Endothelial cell of umbilical vein (primary cell): ENCODE data around the gene CDK15. TPM values are rescaled to one million over a fixed set of nuclear protein-coding genes. Genes with fewer than 3 reads are reported as not detected.

Experiments used
- BruUV-seq: library from RNA; stranded (reverse); fragments of 400-500 nt; replicated peaks from 2 replicates; lab custom pipeline; 2021; lab: Mats Ljungman, UMichigan
- CTCF ChIA-PET: fragments of 300-600, 350-600 bp; sonication (Branson Sonifier 250); formaldehyde crosslinking; loops from one replicate; lab custom pipeline; 2021; ENCODE audit warnings: antibody characterized with exemption, inconsistent platforms; lab: Charles Lee
- POLR2A ChIA-PET: fragments of 300-600, 350-600 bp; sonication (Branson Sonifier 250); formaldehyde crosslinking; loops from one replicate; lab custom pipeline; 2021; ENCODE audit warnings: antibody characterized with exemption, inconsistent platforms; lab: Charles Lee
- DNase-seq: peaks from one replicate; pipeline ENCODE4 v3.0.0-alpha.2; 2011; ENCODE audit warnings: low read depth, low spot score
- FAIRE-seq: peaks from 2 replicates; lab custom pipeline; 2011; peaks lifted over from hg19 to GRCh38; lab: Jason Lieb, UNC
- H2AFZ ChIP-seq: 2 replicates; pipeline ENCODE4 v1.6.0; 2012; ENCODE audit warnings: low read depth, low read length, control low read depth, inconsistent platforms
- H3K27ac ChIP-seq: 2 replicates; pipeline ENCODE4 v1.5.1; 2011; ENCODE audit warnings: low read depth, mild to moderate bottlenecking, control low read depth, low read length, moderate library complexity; ENCODE audit not compliant: insufficient read depth
- H3K27me3 ChIP-seq, 2 experiments: 2 replicates each; pipeline versions ENCODE4 v1.6.0 to v1.6.1; 2011; ENCODE audit warnings: low read length in 2 of 2, mixed read lengths in 1 of 2; ENCODE audit not compliant: control insufficient read depth in 2 of 2, insufficient read depth in 2 of 2
- H3K36me3 ChIP-seq, 2 experiments: 2 replicates in 1 of 2; 3 replicates in 1 of 2; pipeline ENCODE4 v1.5.1; 2011; ENCODE audit warnings: low read length in 2 of 2, mild to moderate bottlenecking in 1 of 2, moderate library complexity in 1 of 2; ENCODE audit not compliant: control insufficient read depth in 2 of 2, insufficient read depth in 2 of 2; ENCODE audit errors: extremely low read depth in 1 of 2
- H3K4me1 ChIP-seq: 3 replicates; pipeline ENCODE4 v1.5.1; 2011; ENCODE audit warnings: mild to moderate bottlenecking, low read length; ENCODE audit not compliant: control insufficient read depth, insufficient read depth; ENCODE audit errors: extremely low read depth
- H3K4me2 ChIP-seq: 2 replicates; pipeline ENCODE4 v1.6.1; 2011; ENCODE audit warnings: low read length, control low read depth, mixed read lengths; ENCODE audit not compliant: insufficient read depth
- H3K4me3 ChIP-seq, 3 experiments: fragments of 200-600 bp in 1 of 3; sonication (generic), shearing (Covaris generic) in 1 of 3; replicated peaks in 1 of 3; 2 replicates each; pipeline ENCODE4 v1.5.1; 2011 to 2016; ENCODE audit warnings: control low read depth in 3 of 3, low read length in 3 of 3, mild to moderate bottlenecking in 2 of 3, inconsistent platforms in 1 of 3, low read depth in 1 of 3, moderate library complexity in 1 of 3; ENCODE audit not compliant: insufficient read depth in 1 of 3
- H3K79me2 ChIP-seq: 2 replicates; pipeline ENCODE4 v1.6.0; 2012; ENCODE audit warnings: low read length, inconsistent platforms; ENCODE audit not compliant: control insufficient read depth, insufficient read depth
- H3K9ac ChIP-seq: replicated peaks from 2 replicates; pipeline ENCODE3; 2011; ENCODE audit warnings: low read length, control low read depth; ENCODE audit not compliant: insufficient read depth; ENCODE audit errors: extremely low read depth
- H3K9me1 ChIP-seq: replicated peaks from 3 replicates; pipeline ENCODE4 v1.6.0; 2011; ENCODE audit warnings: mild to moderate bottlenecking, low read length; ENCODE audit not compliant: control insufficient read depth, insufficient read depth; ENCODE audit errors: extremely low read depth
- H3K9me3 ChIP-seq: replicated peaks from 2 replicates; pipeline ENCODE4 v1.5.1; 2012; ENCODE audit warnings: low read length, inconsistent platforms; ENCODE audit not compliant: control insufficient read depth, insufficient read depth
- H4K20me1 ChIP-seq: replicated peaks from 2 replicates; pipeline ENCODE3; 2011; ENCODE audit warnings: mild to moderate bottlenecking, low read length; ENCODE audit not compliant: control insufficient read depth, insufficient read depth; ENCODE audit errors: extremely low read depth
- EZH2 ChIP-seq: IDR thresholded peaks from 2 replicates; pipeline ENCODE4 v1.6.1; 2012; ENCODE audit warnings: borderline replicate concordance, low read depth, mild to moderate bottlenecking, moderate library complexity, low read length, inconsistent platforms; ENCODE audit not compliant: severe bottlenecking
- FOS ChIP-seq: IDR thresholded peaks from 2 replicates; pipeline ENCODE4 v1.6.1; 2011; ENCODE audit warnings: mild to moderate bottlenecking, low read length, moderate library complexity, borderline replicate concordance; ENCODE audit not compliant: insufficient read depth
- GATA2 ChIP-seq: IDR thresholded peaks from 2 replicates; pipeline ENCODE4 v1.7.0; 2011; ENCODE audit warnings: low read depth, mild to moderate bottlenecking, moderate library complexity, mixed read lengths, low read length; ENCODE audit not compliant: insufficient read length, insufficient read depth
- JUN ChIP-seq: IDR thresholded peaks from 2 replicates; pipeline ENCODE4 v1.6.1; 2011; ENCODE audit warnings: borderline replicate concordance, low read depth; ENCODE audit not compliant: insufficient read length, insufficient read depth
- MYC ChIP-seq: IDR thresholded peaks from one replicate; pipeline ENCODE4 v1.6.1; 2011; ENCODE audit warnings: mild to moderate bottlenecking, low read depth, low read length
- POLR2A ChIP-seq: IDR thresholded peaks from 2 replicates; pipeline ENCODE4 v1.6.1; 2012; ENCODE audit warnings: low read depth, mild to moderate bottlenecking, control low read depth, low read length
- POLR2AphosphoS5 ChIP-seq: IDR thresholded peaks from 2 replicates; pipeline ENCODE4 v1.6.1; 2012; ENCODE audit warnings: low read depth, mild to moderate bottlenecking, control low read depth, low read length, moderate library complexity; ENCODE audit not compliant: insufficient read depth
- dilution Hi-C: fragments of 300-500 bp; cut with MboI; formaldehyde crosslinking; loops from one replicate; pipeline ENCODE4 v1.15.0; 2019; ENCODE audit warnings: low sequenced_read_pairs; ENCODE audit not compliant: extremely low pct_ligation_motif_present
- intact Hi-C: fragments of 100-400 bp; cut with micrococcal nuclease; formaldehyde crosslinking; loops from one replicate; pipeline ENCODE4 v1.10.0; 2022
- polyA plus RNA-seq, 4 experiments: library from polyadenylated mRNA; depleted of rRNA in 3 of 4; stranded (reverse) in 3 of 4; unstranded in 1 of 4; fragments of >200 nt; gene quantifications; 2 replicates each; pipeline versions ENCODE4 v1.2.1 to v1.2.3, GENCODE V29; 2011 to 2012; ENCODE audit warnings: missing spikeins in 1 of 4
- total RNA-seq: library from RNA; stranded (reverse); gene quantifications from 2 replicates; pipeline ENCODE4 v1.2.3, GENCODE V29; 2021
- TF ChIP-seq, protein P1 (sequence below), 2 donors: IDR thresholded peaks; 1 replicate in 1 of 2; 2 replicates in 1 of 2; pipeline ENCODE4 v1.5.1; 2011; ENCODE audit warnings: low read length in 2 of 2, mild to moderate bottlenecking in 2 of 2, moderate library complexity in 2 of 2, control low read depth in 1 of 2, inconsistent platforms in 1 of 2, low read depth in 1 of 2; ENCODE audit not compliant: insufficient read depth in 1 of 2; ENCODE audit errors: extremely low read depth in 1 of 2
- TF ChIP-seq, protein P2 (sequence below): IDR thresholded peaks from 2 replicates; pipeline ENCODE4 v1.6.1; 2011; ENCODE audit not compliant: insufficient read depth, insufficient read length

CDK15 gene
- total and polyA plus RNA-seq, 2 donors (not counting 3 experiments of a cell fraction or from before 2014, with no cell fraction given), result not detected

DNA sequence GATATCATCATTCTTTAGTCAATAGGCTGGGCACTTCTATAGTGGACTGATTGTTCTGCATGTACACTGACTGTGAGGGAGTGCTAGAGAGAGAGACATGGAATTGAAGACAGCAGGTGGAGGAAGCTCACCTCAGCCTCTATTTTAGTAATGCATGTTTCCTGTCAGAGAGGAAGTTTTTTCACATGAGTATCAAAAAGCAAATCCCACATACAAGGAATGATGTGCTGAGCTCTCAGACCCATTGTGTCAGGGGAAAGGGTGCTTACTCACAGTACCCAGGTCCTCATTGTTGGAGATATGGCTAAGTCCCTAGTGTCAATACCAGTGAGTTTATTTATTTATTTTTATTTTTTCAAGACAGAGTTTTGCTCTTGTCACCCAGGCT lies 9.9 kb upstream of the CDK15 start:
- Histone ChIP-seq H4K20me1 (no peaks in the 10 kb centered on the region), H3K9me3 (no peaks in the 10 kb centered on the region), H3K4me3 (no peak overlapping the region), H3K9ac (no peak overlapping the region), H3K4me1 (peaks cover 14% of the 10 kb centered on the region), H3K79me2 (no peaks in the 10 kb centered on the region), H3K9me1 (no peaks in the 10 kb centered on the region), H3K27me3 (no peaks in the 10 kb centered on the region), H2AFZ (no peak overlapping the region), H3K4me2 (no peak overlapping the region), H3K36me3 (no peaks in the 10 kb centered on the region), H3K27ac (no peak overlapping the region)
- TF ChIP-seq, protein P1, sequence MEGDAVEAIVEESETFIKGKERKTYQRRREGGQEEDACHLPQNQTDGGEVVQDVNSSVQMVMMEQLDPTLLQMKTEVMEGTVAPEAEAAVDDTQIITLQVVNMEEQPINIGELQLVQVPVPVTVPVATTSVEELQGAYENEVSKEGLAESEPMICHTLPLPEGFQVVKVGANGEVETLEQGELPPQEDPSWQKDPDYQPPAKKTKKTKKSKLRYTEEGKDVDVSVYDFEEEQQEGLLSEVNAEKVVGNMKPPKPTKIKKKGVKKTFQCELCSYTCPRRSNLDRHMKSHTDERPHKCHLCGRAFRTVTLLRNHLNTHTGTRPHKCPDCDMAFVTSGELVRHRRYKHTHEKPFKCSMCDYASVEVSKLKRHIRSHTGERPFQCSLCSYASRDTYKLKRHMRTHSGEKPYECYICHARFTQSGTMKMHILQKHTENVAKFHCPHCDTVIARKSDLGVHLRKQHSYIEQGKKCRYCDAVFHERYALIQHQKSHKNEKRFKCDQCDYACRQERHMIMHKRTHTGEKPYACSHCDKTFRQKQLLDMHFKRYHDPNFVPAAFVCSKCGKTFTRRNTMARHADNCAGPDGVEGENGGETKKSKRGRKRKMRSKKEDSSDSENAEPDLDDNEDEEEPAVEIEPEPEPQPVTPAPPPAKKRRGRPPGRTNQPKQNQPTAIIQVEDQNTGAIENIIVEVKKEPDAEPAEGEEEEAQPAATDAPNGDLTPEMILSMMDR (IDR thresholded peaks at IDR 0.05; ENCODE audit: extremely low read depth in 1 of 2, insufficient read depth in 1 of 2, low read depth in 1 of 2, low read length in 2 of 2), result no peak
- TF ChIP-seq EZH2 (no peak), GATA2 (no peak), POLR2A (no peak), FOS (no peak), POLR2AphosphoS5 (no peak), MYC (no peak), JUN (no peak)
- TF ChIP-seq, protein P2, sequence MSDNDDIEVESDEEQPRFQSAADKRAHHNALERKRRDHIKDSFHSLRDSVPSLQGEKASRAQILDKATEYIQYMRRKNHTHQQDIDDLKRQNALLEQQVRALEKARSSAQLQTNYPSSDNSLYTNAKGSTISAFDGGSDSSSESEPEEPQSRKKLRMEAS, result no peak
- dilution Hi-C loops (no loop called here), intact Hi-C loops (loop anchor here (1.0 to 10.0 kb wide), 5 partner anchors 66 to 382 kb away; partner anchors contain the start of gene FZD7)
- POLR2A ChIA-PET, result no interaction called here
- DNase-seq (no peak), FAIRE-seq (no peak)
- no TSS peak for BruUV-seq
- CTCF ChIA-PET, result interaction anchor here (0.5 to 1.2 kb wide), 3 partner anchors 64 to 383 kb away, joined by 3 to 10 read pairs (median 8); no protein-coding TSS in a partner anchor
